Coronary artery (tissue), 2 donors: Measurements from ENCODE around the gene STXBP2.

Experiments used
- DNase-seq: peaks from one replicate; pipeline ENCODE4 v3.0.0-alpha.2; 2017; ENCODE audit warnings: low spot score
- H3K27ac ChIP-seq, 2 donors: fragments of 200-600 bp; sonication (generic); one replicate each; pipeline ENCODE4 v1.5.1; 2016 to 2019
- H3K4me3 ChIP-seq: fragments of 200-600 bp; sonication (generic); 2 replicates; pipeline ENCODE4 v1.5.1; 2016; ENCODE audit warnings: mild to moderate bottlenecking, moderate library complexity
- CTCF ChIP-seq: fragments of 200-600 bp; sonication (generic); IDR thresholded peaks from one replicate; pipeline ENCODE4 v1.5.1; 2019; ENCODE audit warnings: antibody characterized with exemption

The STXBP2 gene

GRCh38 chr19:7647156-7647555 is 10.2 kb downstream of the STXBP2 start:
- no peak for DNase-seq
- no peak for TF ChIP-seq CTCF
- H3K27ac ChIP-seq = no peak overlapping the region
- H3K4me3 ChIP-seq = no peak overlapping the region

- Histone ChIP-seq H3K27ac (no peak overlapping the region), H3K4me3 (no peak overlapping the region)
- DNase-seq = no peak
- no peak for TF ChIP-seq CTCF
Measured at GRCh38 chr19:7648265-7649014, 11.5 kb downstream of the STXBP2 start.

GRCh38 chr19:7650148-7650547 is 13.2 kb downstream of the STXBP2 start:
- Histone ChIP-seq H3K27ac (no peak overlapping the region), H3K4me3 (no peak overlapping the region)
- DNase-seq = no peak
- no peak for TF ChIP-seq CTCF

GRCh38 chr19:7652061-7652641 is 15.2 kb downstream of the STXBP2 start:
- peak; percentile 95 for TF ChIP-seq CTCF
- Histone ChIP-seq H3K4me3 (peak overlapping the region; percentile 57), H3K27ac (no peak overlapping the region)
- DNase-seq = peak; percentile 83

GRCh38 chr19:7654401-7654800 is 17.5 kb downstream of the STXBP2 start:
- no peak for DNase-seq
- H3K27ac ChIP-seq = no peak overlapping the region
- no peak for TF ChIP-seq CTCF
- H3K4me3 ChIP-seq = no peak overlapping the region

GRCh38 chr19:7655581-7655980 is 18.7 kb downstream of the STXBP2 start:
- TF ChIP-seq CTCF = no peak
- Histone ChIP-seq H3K27ac (no peak overlapping the region), H3K4me3 (no peak overlapping the region)
- DNase-seq = no peak

GRCh38 chr19:7657131-7657751 is 20.3 kb downstream of the STXBP2 start:
- TF ChIP-seq CTCF = no peak
- no peak for DNase-seq
- Histone ChIP-seq H3K27ac (no peak overlapping the region), H3K4me3 (no peak overlapping the region)
